Measurements from ENCODE around the gene INIP.

INIP gene, protein sequence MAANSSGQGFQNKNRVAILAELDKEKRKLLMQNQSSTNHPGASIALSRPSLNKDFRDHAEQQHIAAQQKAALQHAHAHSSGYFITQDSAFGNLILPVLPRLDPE

GRCh38 chr9:112717661-112718331, at the start of gene INIP:
Gene INIP, minus strand, starts transcription at chr9:112718117. Its CDS starts 1,632 bp downstream, at chr9:112716485.
- H3K27ac Mint-ChIP-seq, result peak within 1 kb of the TSS; percentile 94
- peak within 1 kb of the TSS; percentile 96 for H3K4me3 Mint-ChIP-seq
- H3K36me3 Mint-ChIP-seq, result peaks cover 6% of the 10 kb centered on the region
- no peaks in the 10 kb centered on the region for H3K27me3 Mint-ChIP-seq
- H3K9me3 Mint-ChIP-seq (ENCODE audit: low read depth), result no peaks in the 10 kb centered on the region
- H3K4me1 Mint-ChIP-seq (ENCODE audit: low read depth), result peaks cover 24% of the 10 kb centered on the region

DNA sequence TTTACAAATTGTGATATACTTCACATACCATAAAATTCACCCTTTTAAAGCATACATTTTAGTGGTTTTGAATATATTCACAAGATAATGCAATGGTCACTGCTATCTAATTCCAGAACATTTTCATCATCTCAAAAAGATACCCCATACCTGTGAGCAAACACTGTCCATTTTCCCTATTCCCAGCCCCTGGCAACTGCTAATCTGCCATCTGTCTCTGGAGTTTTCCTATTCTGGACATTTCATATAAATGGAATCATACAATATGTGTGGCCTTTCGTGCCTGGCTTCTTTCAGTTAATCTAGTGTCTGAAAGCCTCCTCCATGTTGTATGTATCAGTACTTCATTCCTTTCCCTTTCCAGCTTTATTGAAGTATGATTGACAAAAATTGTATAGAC, 47.4 kb upstream of the INIP start:
- H3K4me3 Mint-ChIP-seq, result no peak overlapping the region
- H3K36me3 Mint-ChIP-seq, result peaks cover 19% of the 10 kb centered on the region
- peaks cover 30% of the 10 kb centered on the region for H3K4me1 Mint-ChIP-seq (ENCODE audit: low read depth)
- H3K9me3 Mint-ChIP-seq (ENCODE audit: low read depth), result peaks cover 7% of the 10 kb centered on the region
- H3K27me3 Mint-ChIP-seq, result no peaks in the 10 kb centered on the region
- no peak overlapping the region for H3K27ac Mint-ChIP-seq

- Mint-ChIP-seq H3K9me3 (ENCODE audit: low read depth) (peaks cover 7% of the 10 kb centered on the region), H3K4me3 (no peak overlapping the region), H3K4me1 (ENCODE audit: low read depth) (peaks cover 33% of the 10 kb centered on the region), H3K27me3 (no peaks in the 10 kb centered on the region), H3K27ac (no peak overlapping the region), H3K36me3 (peaks cover 19% of the 10 kb centered on the region)
Observed at GRCh38 chr9:112764837-112765236, 46.9 kb upstream of the INIP start.

- no peak overlapping the region for H3K27ac Mint-ChIP-seq
Observed at GRCh38 chr9:112764344-112764743, 46.4 kb upstream of the INIP start.

DNA sequence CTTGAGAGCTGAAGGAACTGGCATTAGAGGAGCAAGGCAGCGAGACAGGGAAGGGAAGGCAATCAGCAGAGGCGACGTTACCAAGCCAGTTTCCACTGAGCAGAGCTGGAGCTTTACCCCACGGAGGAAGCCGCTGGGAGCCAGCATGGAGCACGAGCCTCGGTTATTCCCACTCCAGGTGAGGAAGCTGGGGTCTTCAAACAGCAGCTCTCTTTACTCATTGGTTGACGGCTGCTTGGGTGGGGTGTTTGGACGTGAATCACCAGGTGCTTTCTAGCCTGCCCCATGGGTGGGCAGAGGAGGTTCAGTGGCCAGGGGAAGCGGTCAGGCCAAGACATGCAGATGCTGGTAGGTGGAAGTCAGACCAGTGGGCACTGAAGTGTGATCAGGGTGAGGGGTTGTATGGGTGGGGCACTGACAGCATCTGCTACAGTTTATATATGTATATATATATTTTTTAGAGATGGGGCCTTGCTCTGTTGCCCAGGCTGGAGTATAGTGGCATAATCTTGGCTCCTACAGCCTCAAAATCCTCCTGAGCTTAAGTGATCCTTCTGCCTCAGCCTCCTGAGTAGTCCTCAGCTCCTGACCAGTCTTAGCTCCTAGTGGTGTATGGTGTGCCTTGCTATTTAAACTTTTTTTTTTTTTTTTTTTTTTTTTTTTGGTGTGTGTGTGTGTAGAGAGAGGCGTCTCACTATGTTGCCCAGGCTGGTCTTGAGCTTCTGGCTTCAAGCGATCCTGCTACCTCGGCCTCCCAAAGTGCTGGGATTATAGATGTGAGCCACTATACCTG, 45.0 kb upstream of the INIP start:
- Mint-ChIP-seq H3K27ac (no peak overlapping the region), H3K9me3 (ENCODE audit: low read depth) (peaks cover 7% of the 10 kb centered on the region), H3K27me3 (no peaks in the 10 kb centered on the region), H3K36me3 (peaks cover 13% of the 10 kb centered on the region), H3K4me1 (ENCODE audit: low read depth) (peaks cover 40% of the 10 kb centered on the region), H3K4me3 (no peak overlapping the region)

More at GRCh38 chr9:112764344-112764743, 46.4 kb upstream of the INIP start:
- no peaks in the 10 kb centered on the region for H3K27me3 Mint-ChIP-seq
- H3K9me3 Mint-ChIP-seq (ENCODE audit: low read depth), result peaks cover 7% of the 10 kb centered on the region
- peaks cover 18% of the 10 kb centered on the region for H3K36me3 Mint-ChIP-seq
- no peak overlapping the region for H3K4me3 Mint-ChIP-seq
- peaks cover 32% of the 10 kb centered on the region for H3K4me1 Mint-ChIP-seq (ENCODE audit: low read depth)

DNA sequence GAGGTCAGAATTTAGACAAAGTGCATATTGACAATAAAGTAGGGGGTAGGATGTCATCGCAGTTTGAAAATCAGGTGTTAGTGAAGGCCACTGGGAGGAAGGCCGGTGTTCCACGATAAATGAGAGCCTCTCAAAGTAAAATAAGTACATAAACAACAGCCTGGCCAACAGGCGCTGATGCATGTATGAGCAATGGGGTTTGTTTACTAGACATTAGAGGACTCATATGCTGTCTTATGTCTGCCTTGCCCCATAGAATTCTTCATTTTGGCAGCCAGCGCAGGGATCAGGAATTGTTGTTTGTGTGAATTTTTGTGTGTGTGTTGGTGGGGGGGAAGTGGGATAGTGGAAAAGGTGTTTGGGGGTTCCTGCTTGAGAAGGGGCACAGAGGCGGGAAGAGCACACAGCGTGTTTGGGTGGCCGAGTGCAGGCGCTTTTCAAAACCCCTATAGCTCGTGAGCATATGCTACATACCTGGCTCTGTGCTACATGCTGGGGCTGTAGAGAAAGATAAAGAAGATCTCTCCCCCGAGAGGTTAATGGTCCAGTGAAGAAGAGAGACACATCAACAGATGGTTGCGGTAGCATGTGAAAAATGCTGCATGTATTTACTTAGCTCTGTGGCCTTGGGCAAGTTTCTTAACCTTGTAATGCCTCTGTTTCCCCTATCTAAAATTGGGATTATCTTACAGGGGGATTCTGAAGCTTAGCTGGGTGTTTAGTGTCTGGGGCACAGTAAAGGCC, 44.2 kb upstream of the INIP start:
- H3K4me1 Mint-ChIP-seq (ENCODE audit: low read depth), result peaks cover 49% of the 10 kb centered on the region
- H3K27ac Mint-ChIP-seq, result no peak overlapping the region
- peaks cover 7% of the 10 kb centered on the region for H3K9me3 Mint-ChIP-seq (ENCODE audit: low read depth)
- H3K36me3 Mint-ChIP-seq, result peaks cover 11% of the 10 kb centered on the region
- H3K27me3 Mint-ChIP-seq, result no peaks in the 10 kb centered on the region
- H3K4me3 Mint-ChIP-seq, result no peak overlapping the region

- Mint-ChIP-seq H3K9me3 (ENCODE audit: low read depth) (no peaks in the 10 kb centered on the region), H3K27ac (no peak overlapping the region), H3K4me1 (ENCODE audit: low read depth) (peaks cover 58% of the 10 kb centered on the region), H3K36me3 (peaks cover 5% of the 10 kb centered on the region), H3K27me3 (no peaks in the 10 kb centered on the region), H3K4me3 (no peak overlapping the region)
Observed at GRCh38 chr9:112760821-112761220, 42.9 kb upstream of the INIP start.

- Mint-ChIP-seq H3K36me3 (peaks cover 5% of the 10 kb centered on the region), H3K9me3 (ENCODE audit: low read depth) (no peaks in the 10 kb centered on the region), H3K4me1 (ENCODE audit: low read depth) (peaks cover 82% of the 10 kb centered on the region), H3K27me3 (no peaks in the 10 kb centered on the region), H3K4me3 (no peak overlapping the region), H3K27ac (no peak overlapping the region)
Observed at GRCh38 chr9:112757940-112758339, 40.0 kb upstream of the INIP start.

DNA sequence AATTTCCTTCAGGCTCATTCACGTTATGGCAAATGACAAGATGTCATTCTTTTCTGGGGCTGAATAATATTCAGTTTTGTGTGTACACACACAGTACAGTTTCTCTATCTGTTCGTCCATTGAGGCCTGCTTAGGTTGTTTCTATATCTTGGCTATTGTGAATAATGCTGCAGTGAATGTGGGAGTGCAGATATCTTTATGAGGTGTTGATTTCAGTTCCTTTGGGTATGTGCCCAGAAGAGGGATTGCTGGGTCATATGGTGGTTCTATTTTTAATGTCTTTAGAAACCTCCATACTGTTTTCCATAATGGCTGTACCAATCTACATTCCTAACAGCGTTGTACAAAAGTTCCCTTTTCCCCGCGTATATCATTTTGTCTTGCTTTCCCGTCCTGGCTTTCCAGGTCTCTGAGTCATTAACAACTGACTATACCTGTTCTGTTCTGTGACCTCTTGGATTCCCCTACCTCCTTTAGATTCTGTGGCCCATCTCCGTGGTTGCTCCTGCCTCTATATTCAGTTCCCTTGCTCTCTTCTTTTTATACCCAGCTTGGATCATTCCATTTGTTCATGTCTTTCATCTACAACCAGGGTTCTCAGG, 39.5 kb upstream of the INIP start:
- no peak overlapping the region for H3K27ac Mint-ChIP-seq
- H3K9me3 Mint-ChIP-seq (ENCODE audit: low read depth), result no peaks in the 10 kb centered on the region
- no peak overlapping the region for H3K4me3 Mint-ChIP-seq
- no peaks in the 10 kb centered on the region for H3K27me3 Mint-ChIP-seq
- peaks cover 87% of the 10 kb centered on the region for H3K4me1 Mint-ChIP-seq (ENCODE audit: low read depth)
- peaks cover 5% of the 10 kb centered on the region for H3K36me3 Mint-ChIP-seq

GRCh38 chr9:112755675-112756074, 37.8 kb upstream of the INIP start:
- Mint-ChIP-seq H3K4me3 (no peak overlapping the region), H3K36me3 (peaks cover 5% of the 10 kb centered on the region), H3K4me1 (ENCODE audit: low read depth) (peaks cover 84% of the 10 kb centered on the region), H3K27me3 (no peaks in the 10 kb centered on the region), H3K9me3 (ENCODE audit: low read depth) (no peaks in the 10 kb centered on the region), H3K27ac (no peak overlapping the region)

GRCh38 chr9:112755016-112755427, 37.1 kb upstream of the INIP start:
- H3K4me3 Mint-ChIP-seq, result peak overlapping the region; percentile 68
- H3K36me3 Mint-ChIP-seq, result peaks cover 5% of the 10 kb centered on the region
- H3K9me3 Mint-ChIP-seq (ENCODE audit: low read depth), result no peaks in the 10 kb centered on the region
- H3K27ac Mint-ChIP-seq, result peak overlapping the region; percentile 2
- H3K27me3 Mint-ChIP-seq, result no peaks in the 10 kb centered on the region
- H3K4me1 Mint-ChIP-seq (ENCODE audit: low read depth), result peaks cover 82% of the 10 kb centered on the region

- Mint-ChIP-seq H3K27ac (peak overlapping the region; percentile 2), H3K4me1 (ENCODE audit: low read depth) (peaks cover 82% of the 10 kb centered on the region), H3K36me3 (peaks cover 2% of the 10 kb centered on the region), H3K9me3 (ENCODE audit: low read depth) (no peaks in the 10 kb centered on the region), H3K27me3 (no peaks in the 10 kb centered on the region), H3K4me3 (peak overlapping the region; percentile 68)
Observed at GRCh38 chr9:112754578-112754977, 36.7 kb upstream of the INIP start.

DNA sequence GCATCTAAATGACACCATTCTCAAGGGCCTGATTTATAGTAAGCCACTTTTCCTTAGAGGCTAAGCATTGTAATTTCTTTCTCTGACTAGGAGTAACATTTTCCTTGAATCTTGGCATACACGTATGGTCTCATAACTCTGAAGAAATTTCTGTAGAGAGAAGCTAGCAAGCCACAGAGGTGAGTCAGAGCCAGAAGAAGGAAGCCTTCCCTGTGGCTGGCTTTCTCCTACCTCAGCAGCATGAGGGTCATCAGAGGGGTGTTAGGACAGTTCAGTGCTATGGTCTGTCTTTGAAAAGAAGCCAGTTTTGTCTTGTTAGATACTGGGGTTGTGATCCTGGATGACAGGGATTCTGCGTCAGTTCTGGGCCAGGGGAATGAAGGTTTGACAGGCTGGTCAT, 35.8 kb upstream of the INIP start:
- Mint-ChIP-seq H3K27me3 (no peaks in the 10 kb centered on the region), H3K27ac (peak overlapping the region; percentile 13), H3K9me3 (ENCODE audit: low read depth) (no peaks in the 10 kb centered on the region), H3K36me3 (no peaks in the 10 kb centered on the region), H3K4me1 (ENCODE audit: low read depth) (peaks cover 83% of the 10 kb centered on the region), H3K4me3 (peak overlapping the region; percentile 38)

GRCh38 chr9:112752334-112753125, 34.6 kb upstream of the INIP start:
- no peaks in the 10 kb centered on the region for H3K36me3 Mint-ChIP-seq
- no peaks in the 10 kb centered on the region for H3K27me3 Mint-ChIP-seq
- no peaks in the 10 kb centered on the region for H3K9me3 Mint-ChIP-seq (ENCODE audit: low read depth)
- H3K4me3 Mint-ChIP-seq, result peak overlapping the region; percentile 85
- H3K27ac Mint-ChIP-seq, result no peak overlapping the region
- H3K4me1 Mint-ChIP-seq (ENCODE audit: low read depth), result peaks cover 81% of the 10 kb centered on the region
